ENCODE data around the gene RUBCNL.

Gene RUBCNL

GRCh38 chr13:46350003-46350402 is 37.0 kb downstream of the RUBCNL start:
- no peak overlapping the region for H3K4me3 ChIP-seq (ENCODE audit: low read length)
- DNase-seq (ENCODE audit: low read depth): no peak
- TF ChIP-seq CTCF (conservative IDR thresholded peaks at IDR 0.05; ENCODE audit: low read depth, low read length): no peak

GRCh38 chr13:46348961-46349360 is 38.1 kb downstream of the RUBCNL start:
- H3K4me3 ChIP-seq (ENCODE audit: low read length): no peak overlapping the region
- no peak for TF ChIP-seq CTCF (conservative IDR thresholded peaks at IDR 0.05; ENCODE audit: low read depth, low read length)
- DNase-seq (ENCODE audit: low read depth): peak; percentile 50

- TF ChIP-seq CTCF (conservative IDR thresholded peaks at IDR 0.05; ENCODE audit: low read depth, low read length): no peak
- DNase-seq (ENCODE audit: low read depth): no peak
- H3K4me3 ChIP-seq (ENCODE audit: low read length): no peak overlapping the region
These were observed 39.8 kb downstream of the RUBCNL start for GRCh38 chr13:46347277-46347676.

GRCh38 chr13:46345866-46346265 is 41.2 kb downstream of the RUBCNL start:
- no peak for TF ChIP-seq CTCF (conservative IDR thresholded peaks at IDR 0.05; ENCODE audit: low read depth, low read length)
- no peak overlapping the region for H3K4me3 ChIP-seq (ENCODE audit: low read length)
- DNase-seq (ENCODE audit: low read depth): no peak

- no peak for DNase-seq (ENCODE audit: low read depth)
- H3K4me3 ChIP-seq (ENCODE audit: low read length): no peak overlapping the region
- TF ChIP-seq CTCF (conservative IDR thresholded peaks at IDR 0.05; ENCODE audit: low read depth, low read length): no peak
These were observed 41.7 kb downstream of the RUBCNL start for GRCh38 chr13:46345398-46345797.

- TF ChIP-seq CTCF (conservative IDR thresholded peaks at IDR 0.05; ENCODE audit: low read depth, low read length): no peak
These were observed 43.6 kb downstream of the RUBCNL start for GRCh38 chr13:46343279-46343994.

GRCh38 chr13:46342538-46342937 is 44.5 kb downstream of the RUBCNL start:
- DNase-seq (ENCODE audit: low read depth): no peak
- TF ChIP-seq CTCF (conservative IDR thresholded peaks at IDR 0.05; ENCODE audit: low read depth, low read length): peak; percentile 13
- H3K4me3 ChIP-seq (ENCODE audit: low read length): no peak overlapping the region

More at GRCh38 chr13:46343279-46343994, 43.6 kb downstream of the RUBCNL start:
- H3K4me3 ChIP-seq (ENCODE audit: low read length): no peak overlapping the region
- DNase-seq (ENCODE audit: low read depth): no peak

Data from retinal pigment epithelial cell (primary cell).